Measurements from ENCODE around the gene MYG1.

The MYG1 gene

GRCh38 chr12:53267999-53268629 lies 31.4 kb upstream of the MYG1 start, which contains the start of gene ESPL1 (continued):
- TF ChIP-seq ZNF610 (tag by site-specific recombination; IDR thresholded peaks at IDR 0.05; ENCODE audit: borderline replicate concordance) = no peak
- no peak for TF ChIP-seq BCL11A (tag by site-specific recombination; IDR thresholded peaks at IDR 0.05; ENCODE audit: low read depth)
- no peak for TF ChIP-seq SCRT1 (tag by site-specific recombination; IDR thresholded peaks at IDR 0.05; ENCODE audit: borderline replicate concordance)
- TF ChIP-seq GLI2 (tag by site-specific recombination; IDR thresholded peaks at IDR 0.05; ENCODE audit: borderline replicate concordance, low read depth) = no peak
- no peak for TF ChIP-seq ZNF148 (tag by site-specific recombination; IDR thresholded peaks at IDR 0.05; ENCODE audit: borderline replicate concordance)
- peak; percentile 71; the same call in 1 of the 2 replicates for TF ChIP-seq WT1 (tag by site-specific recombination; IDR thresholded peaks at IDR 0.05)
- TF ChIP-seq, protein P1, sequence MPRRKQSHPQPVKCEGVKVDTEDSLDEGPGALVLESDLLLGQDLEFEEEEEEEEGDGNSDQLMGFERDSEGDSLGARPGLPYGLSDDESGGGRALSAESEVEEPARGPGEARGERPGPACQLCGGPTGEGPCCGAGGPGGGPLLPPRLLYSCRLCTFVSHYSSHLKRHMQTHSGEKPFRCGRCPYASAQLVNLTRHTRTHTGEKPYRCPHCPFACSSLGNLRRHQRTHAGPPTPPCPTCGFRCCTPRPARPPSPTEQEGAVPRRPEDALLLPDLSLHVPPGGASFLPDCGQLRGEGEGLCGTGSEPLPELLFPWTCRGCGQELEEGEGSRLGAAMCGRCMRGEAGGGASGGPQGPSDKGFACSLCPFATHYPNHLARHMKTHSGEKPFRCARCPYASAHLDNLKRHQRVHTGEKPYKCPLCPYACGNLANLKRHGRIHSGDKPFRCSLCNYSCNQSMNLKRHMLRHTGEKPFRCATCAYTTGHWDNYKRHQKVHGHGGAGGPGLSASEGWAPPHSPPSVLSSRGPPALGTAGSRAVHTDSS (tag by site-specific recombination; IDR thresholded peaks at IDR 0.05) = no peak
- no peak for TF ChIP-seq REST (tag by site-specific recombination; IDR thresholded peaks at IDR 0.05)
- TF ChIP-seq PRDM2 (tag by site-specific recombination; IDR thresholded peaks at IDR 0.05; ENCODE audit: borderline replicate concordance) = no peak
- no peak for TF ChIP-seq OSR2 (tag by site-specific recombination; IDR thresholded peaks at IDR 0.05)
- no peak for TF ChIP-seq ZNF266 (tag by site-specific recombination; IDR thresholded peaks at IDR 0.05; ENCODE audit: low read depth)
- peak; percentile 21 for TF ChIP-seq PRDM10 (tag by site-specific recombination; IDR thresholded peaks at IDR 0.05)
- TF ChIP-seq SP3 (tag by site-specific recombination; IDR thresholded peaks at IDR 0.05) = peak; percentile 91
- TF ChIP-seq ZSCAN16 (tag by site-specific recombination; IDR thresholded peaks at IDR 0.05) = no peak
- TF ChIP-seq ZNF394 (tag by site-specific recombination; IDR thresholded peaks at IDR 0.05; ENCODE audit: borderline replicate concordance) = peak; percentile 70; the same call in 1 of the 2 replicates
- TF ChIP-seq ZNF510 (tag by site-specific recombination; IDR thresholded peaks at IDR 0.05; ENCODE audit: insufficient replicate concordance) = no peak
- TF ChIP-seq ZNF341 (tag by site-specific recombination; IDR thresholded peaks at IDR 0.05; ENCODE audit: low read depth) = peak; percentile 90
- TF ChIP-seq, protein P2, sequence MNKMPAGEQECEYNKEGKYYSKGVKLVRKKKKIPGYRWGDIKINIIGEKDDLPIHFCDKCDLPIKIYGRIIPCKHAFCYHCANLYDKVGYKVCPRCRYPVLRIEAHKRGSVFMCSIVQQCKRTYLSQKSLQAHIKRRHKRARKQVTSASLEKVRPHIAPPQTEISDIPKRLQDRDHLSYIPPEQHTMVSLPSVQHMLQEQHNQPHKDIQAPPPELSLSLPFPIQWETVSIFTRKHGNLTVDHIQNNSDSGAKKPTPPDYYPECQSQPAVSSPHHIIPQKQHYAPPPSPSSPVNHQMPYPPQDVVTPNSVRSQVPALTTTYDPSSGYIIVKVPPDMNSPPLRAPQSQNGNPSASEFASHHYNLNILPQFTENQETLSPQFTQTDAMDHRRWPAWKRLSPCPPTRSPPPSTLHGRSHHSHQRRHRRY (tag by site-specific recombination; IDR thresholded peaks at IDR 0.05) = no peak
- TF ChIP-seq ZNF791 (tag by site-specific recombination; IDR thresholded peaks at IDR 0.05) = no peak
- TF ChIP-seq ZNF48 (tag by site-specific recombination; IDR thresholded peaks at IDR 0.05) = no peak

Data from HEK293 (cell line).